ENCODE data around the gene RNU5B-1. TPM values are rescaled to one million over a fixed set of nuclear protein-coding genes. Genes with fewer than 3 reads are reported as not detected.

The RNU5B-1 gene
- total RNA-seq (2022; extraction: Qiagen RNA extraction; ENCODE audit: low read depth), result not detected in 5 replicates

GRCh38 chr15:65304381-65305149, at the start of gene RNU5B-1:
RNU5B-1 (plus strand) TSS chr15:65304677.

DNA sequence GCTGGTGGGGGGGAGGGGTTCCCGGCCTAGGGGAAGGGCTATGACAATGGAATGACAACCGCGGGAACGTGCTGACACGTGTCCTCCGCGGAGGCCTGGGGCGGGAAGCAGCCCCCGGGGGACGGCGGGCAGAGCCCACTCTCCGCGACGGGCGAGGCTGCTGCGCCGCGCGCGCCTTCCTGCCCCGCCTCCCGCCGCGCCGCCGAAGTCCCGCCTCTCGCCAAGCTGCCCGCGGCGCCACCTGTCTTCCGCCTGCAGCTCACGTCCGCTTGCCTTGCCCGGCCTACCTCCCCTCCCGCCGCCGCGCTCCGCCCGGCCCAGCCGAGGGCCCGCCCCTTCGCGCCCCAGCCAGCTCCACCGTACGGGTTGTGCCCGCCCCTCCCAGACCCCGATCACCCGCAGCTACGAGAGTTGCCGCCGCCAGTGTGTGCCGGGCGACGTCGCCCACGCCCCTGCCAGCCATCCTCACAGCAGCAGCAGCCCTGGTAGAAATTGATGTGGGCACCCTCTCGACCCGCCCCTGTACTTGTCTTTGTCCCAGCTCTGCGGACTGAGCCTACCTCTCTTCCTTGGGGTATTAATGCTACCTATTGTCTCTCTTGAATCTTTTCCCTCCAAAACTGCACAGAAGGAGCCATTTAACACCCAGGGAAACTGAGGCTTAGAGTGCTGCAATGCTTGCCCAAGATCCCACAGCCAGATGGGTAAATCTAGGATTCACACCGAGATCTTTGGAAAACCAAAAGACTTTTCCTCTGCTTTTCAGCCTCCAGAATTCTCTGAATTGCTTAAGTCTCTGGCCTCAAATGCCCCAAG, 17.6 kb upstream of the RNU5B-1 start, which contains the start of gene PARP16:
Gene PARP16 (minus strand): TSS at position 180 of the 816 bp plus-strand sequence. CDS start 457 bp downstream, outside the sequence.

Other genes starting within 250 kb of the RNU5B-1 start
- gene RASL12, start 236.7 kb upstream of the RNU5B-1 start, total RNA-seq (2022; extraction: Qiagen RNA extraction; ENCODE audit: low read depth), result 0.08 to 0.19 TPM (median 0.15 TPM) in 5 replicates
- gene KBTBD13, start 227.9 kb upstream of the RNU5B-1 start, total RNA-seq (2022; extraction: Qiagen RNA extraction; ENCODE audit: low read depth), result not detected in 5 replicates
- gene UBAP1L, start 189.5 kb upstream of the RNU5B-1 start, total RNA-seq (2022; extraction: Qiagen RNA extraction; ENCODE audit: low read depth), result 0.29 to 1.3 TPM (median 0.88 TPM) in 5 replicates
- 22.0 to 29.0 TPM (median 28.4 TPM) in 5 replicates for gene PDCD7, start 170.9 kb upstream of the RNU5B-1 start, total RNA-seq (2022; extraction: Qiagen RNA extraction; ENCODE audit: low read depth)
- 42.7 to 63.1 TPM (median 53.0 TPM) in 5 replicates for gene CLPX, start 119.3 kb upstream of the RNU5B-1 start, total RNA-seq (2022; extraction: Qiagen RNA extraction; ENCODE audit: low read depth)
- gene CILP, start 93.2 kb upstream of the RNU5B-1 start, total RNA-seq (2022; extraction: Qiagen RNA extraction; ENCODE audit: low read depth), result 0.07 to 0.09 TPM (median 0.08 TPM) in 5 replicates
- gene PARP16, start 17.8 kb upstream of the RNU5B-1 start, total RNA-seq (2022; extraction: Qiagen RNA extraction; ENCODE audit: low read depth), result 9.2 to 10.9 TPM (median 10.3 TPM) in 5 replicates
- gene RNU5A-1, start 8.6 kb upstream of the RNU5B-1 start, total RNA-seq (2022; extraction: Qiagen RNA extraction; ENCODE audit: low read depth), result not detected in 5 replicates
- 0.12 to 0.19 TPM (median 0.13 TPM) in 3 of 5 replicates, not detected in the others for gene IGDCC3, start 73.3 kb downstream of the RNU5B-1 start, total RNA-seq (2022; extraction: Qiagen RNA extraction; ENCODE audit: low read depth)
- 1.5 to 2.7 TPM (median 2.4 TPM) in 5 replicates for gene IGDCC4, start 118.3 kb downstream of the RNU5B-1 start, total RNA-seq (2022; extraction: Qiagen RNA extraction; ENCODE audit: low read depth)
- gene DPP8, start 213.0 kb downstream of the RNU5B-1 start, total RNA-seq (2022; extraction: Qiagen RNA extraction; ENCODE audit: low read depth), result 19.9 to 30.0 TPM (median 26.2 TPM) in 5 replicates
- gene HACD3, start 225.8 kb downstream of the RNU5B-1 start, total RNA-seq (2022; extraction: Qiagen RNA extraction; ENCODE audit: low read depth), result 113 to 157 TPM (median 144 TPM) in 5 replicates

Data from A549 treated with ZK216348 at 1 μM for 4 hours (cell line).